HCT116 (cell line): ENCODE measurements around the gene STK35. TPM values are rescaled to one million over a fixed set of nuclear protein-coding genes. Genes with fewer than 3 reads are reported as not detected.

Experiments
- ATAC-seq: fragments of 200-7000 bp; cut with Tn5 transposase; 2 replicates; pipeline ENCODE4 v1.9.1; 2020; ENCODE audit warnings: mild to moderate bottlenecking, moderate library complexity
- BruUV-seq: library from RNA; stranded (reverse); fragments of 400-500 nt; replicated peaks from 2 replicates; lab custom pipeline; 2021; lab: Mats Ljungman, UMichigan
- CTCF ChIA-PET: fragments of 300-600 bp; sonication (Branson Sonifier 250); formaldehyde crosslinking; loops from one replicate; lab custom pipeline; 2021; ENCODE audit warnings: antibody characterized with exemption; lab: Charles Lee
- POLR2A ChIA-PET: fragments of 300-600, 350-600 bp; sonication (Branson Sonifier 250); formaldehyde crosslinking; loops from one replicate; lab custom pipeline; 2021; ENCODE audit warnings: antibody characterized with exemption; lab: Charles Lee
- RAD21 ChIA-PET, 2 experiments: fragments of 300-600 bp; sonication (Branson Sonifier 250); formaldehyde crosslinking; loops; one replicate each; lab custom pipeline; 2023; ENCODE audit warnings: low total read pairs in 2 of 2; ENCODE audit not compliant: uncharacterized antibody in 2 of 2, unreplicated experiment in 2 of 2, low non-redundant PET in 1 of 2; lab: Charles Lee
- DNase-seq: peaks from one replicate; pipeline ENCODE4 v3.0.0-alpha.2; 2010; ENCODE audit warnings: low read depth, low spot score
- H2AFZ ChIP-seq: fragments of 200-600 bp; shearing (Covaris generic), sonication (generic); 2 replicates; pipeline ENCODE4 v1.6.1; 2017; ENCODE audit warnings: low read depth, mixed run types, mixed read lengths, antibody characterized with exemption, low read length; ENCODE audit not compliant: poor library complexity, severe bottlenecking
- H3K27ac ChIP-seq: 2 replicates; pipeline ENCODE4 v1.5.1; 2012; ENCODE audit warnings: low read depth, low read length
- H3K27me3 ChIP-seq: fragments of 200-600 bp; sonication (generic); 2 replicates; pipeline ENCODE4 v1.6.1; 2016; ENCODE audit warnings: mixed run types, low read length, mixed read lengths; ENCODE audit not compliant: insufficient read depth
- H3K36me3 ChIP-seq, 2 experiments: fragments of 200-500 bp in 1 of 2; fragments of 200-600 bp in 1 of 2; sonication (Bioruptor generic) in 1 of 2; sonication (generic) in 1 of 2; 2 replicates each; pipeline versions ENCODE4 v1.5.1 to v1.6.1; 2014 to 2016; ENCODE audit warnings: low read length in 2 of 2, inconsistent platforms in 1 of 2, mixed read lengths in 1 of 2, mixed run types in 1 of 2; ENCODE audit not compliant: insufficient read depth in 2 of 2, control insufficient read depth in 1 of 2
- H3K4me1 ChIP-seq, 2 experiments: fragments of 200-600 bp in 1 of 2; sonication (generic) in 1 of 2; 2 replicates each; pipeline versions ENCODE4 v1.5.1 to v1.6.1; 2012 to 2017; ENCODE audit warnings: low read length in 2 of 2, inconsistent platforms in 1 of 2, mild to moderate bottlenecking in 1 of 2, mixed read lengths in 1 of 2, mixed run types in 1 of 2, moderate library complexity in 1 of 2; ENCODE audit not compliant: insufficient read depth in 2 of 2, control insufficient read depth in 1 of 2
- H3K4me2 ChIP-seq: fragments of 200-600 bp; sonication (generic); 2 replicates; pipeline ENCODE4 v1.6.1; 2017; ENCODE audit warnings: mixed run types, low read length, mixed read lengths
- H3K4me3 ChIP-seq, 2 experiments: fragments of 200-600 bp in 1 of 2; sonication (generic) in 1 of 2; replicated peaks in 1 of 2; 2 replicates each; pipeline ENCODE4 v1.5.1; 2011 to 2016; ENCODE audit warnings: low read length in 2 of 2, control low read depth in 1 of 2, low read depth in 1 of 2, mild to moderate bottlenecking in 1 of 2, mixed read lengths in 1 of 2, mixed run types in 1 of 2
- H3K79me2 ChIP-seq: fragments of 200-600 bp; sonication (generic); 2 replicates; pipeline ENCODE4 v1.6.1; 2017; ENCODE audit warnings: mild to moderate bottlenecking, mixed run types, low read length, moderate library complexity, mixed read lengths; ENCODE audit not compliant: insufficient read depth
- H3K9ac ChIP-seq: fragments of 200-600 bp; sonication (generic); 2 replicates; pipeline ENCODE4 v1.6.1; 2016; ENCODE audit warnings: low read length, mixed read lengths
- H3K9me2 ChIP-seq: fragments of 200-600 bp; sonication (generic), shearing (Covaris generic); 2 replicates; pipeline ENCODE4 v1.6.1; 2017; ENCODE audit warnings: mixed run types, mild to moderate bottlenecking, moderate library complexity; ENCODE audit not compliant: insufficient read depth
- H3K9me3 ChIP-seq, 2 experiments: fragments of 200-500 bp in 1 of 2; fragments of 200-600 bp in 1 of 2; sonication (Bioruptor generic) in 1 of 2; sonication (generic) in 1 of 2; 2 replicates each; pipeline ENCODE4 v1.6.1; 2014 to 2017; ENCODE audit warnings: low read length in 2 of 2, mixed read lengths in 2 of 2, inconsistent platforms in 1 of 2, low read depth in 1 of 2, mild to moderate bottlenecking in 1 of 2, mixed run types in 1 of 2, moderate library complexity in 1 of 2; ENCODE audit not compliant: control insufficient read depth in 1 of 2, insufficient read depth in 1 of 2
- H4K20me1 ChIP-seq: fragments of 200-600 bp; sonication (generic), shearing (Covaris generic); 2 replicates; pipeline ENCODE4 v1.6.1; 2017; ENCODE audit warnings: mixed run types, mild to moderate bottlenecking, moderate library complexity; ENCODE audit not compliant: insufficient read depth
- ATF3 ChIP-seq: IDR thresholded peaks from 2 replicates; pipeline ENCODE4 v1.6.1; 2012
- CEBPB ChIP-seq: IDR thresholded peaks from 2 replicates; pipeline ENCODE4 v1.6.1; 2012; ENCODE audit warnings: low read depth
- EZH2 ChIP-seq: fragments of 200-600 bp; sonication (generic); IDR thresholded peaks from 2 replicates; pipeline ENCODE4 v1.6.1; 2017; ENCODE audit warnings: antibody characterized with exemption, mixed run types
- EZH2phosphoT487 ChIP-seq: fragments of 200-600 bp; IDR thresholded peaks from 2 replicates; pipeline ENCODE4 v1.6.1; 2018; ENCODE audit warnings: antibody characterized with exemption, borderline replicate concordance
- POLR2AphosphoS5 ChIP-seq: IDR thresholded peaks from 2 replicates; pipeline ENCODE4 v1.6.1; 2011; ENCODE audit warnings: mild to moderate bottlenecking, low read depth, low read length, moderate library complexity
- SIN3A ChIP-seq: IDR thresholded peaks from 2 replicates; pipeline ENCODE4 v1.6.1; 2012; ENCODE audit warnings: low read depth
- intact Hi-C: fragments of 100-400 bp; cut with micrococcal nuclease; formaldehyde crosslinking; loops from 2 replicates; pipeline ENCODE4 v1.10.0; 2022
- total RNA-seq: library from RNA; stranded (reverse); gene quantifications from one replicate; pipeline ENCODE4 v1.2.1, GENCODE V29; 2021; ENCODE audit not compliant: unreplicated experiment
- TF ChIP-seq, protein P1 (sequence below): IDR thresholded peaks from 2 replicates; pipeline ENCODE4 v1.6.1; 2012
- TF ChIP-seq, protein P2 (sequence below), 3 experiments: fragments of 200-600 bp in 1 of 3; sonication (generic) in 1 of 3; IDR thresholded peaks in 2 of 3; conservative IDR thresholded peaks in 1 of 3; 2 replicates each; pipeline ENCODE4 v1.5.1; 2012 to 2017; ENCODE audit warnings: low read depth in 2 of 3, low read length in 2 of 3, antibody characterized with exemption in 1 of 3, borderline replicate concordance in 1 of 3, control low read depth in 1 of 3, mild to moderate bottlenecking in 1 of 3, mixed read lengths in 1 of 3, mixed run types in 1 of 3, moderate library complexity in 1 of 3; ENCODE audit not compliant: insufficient read depth in 1 of 3

Gene STK35
- total RNA-seq, 1 experiment from 2014 or later, result 32.8 TPM

DNA sequence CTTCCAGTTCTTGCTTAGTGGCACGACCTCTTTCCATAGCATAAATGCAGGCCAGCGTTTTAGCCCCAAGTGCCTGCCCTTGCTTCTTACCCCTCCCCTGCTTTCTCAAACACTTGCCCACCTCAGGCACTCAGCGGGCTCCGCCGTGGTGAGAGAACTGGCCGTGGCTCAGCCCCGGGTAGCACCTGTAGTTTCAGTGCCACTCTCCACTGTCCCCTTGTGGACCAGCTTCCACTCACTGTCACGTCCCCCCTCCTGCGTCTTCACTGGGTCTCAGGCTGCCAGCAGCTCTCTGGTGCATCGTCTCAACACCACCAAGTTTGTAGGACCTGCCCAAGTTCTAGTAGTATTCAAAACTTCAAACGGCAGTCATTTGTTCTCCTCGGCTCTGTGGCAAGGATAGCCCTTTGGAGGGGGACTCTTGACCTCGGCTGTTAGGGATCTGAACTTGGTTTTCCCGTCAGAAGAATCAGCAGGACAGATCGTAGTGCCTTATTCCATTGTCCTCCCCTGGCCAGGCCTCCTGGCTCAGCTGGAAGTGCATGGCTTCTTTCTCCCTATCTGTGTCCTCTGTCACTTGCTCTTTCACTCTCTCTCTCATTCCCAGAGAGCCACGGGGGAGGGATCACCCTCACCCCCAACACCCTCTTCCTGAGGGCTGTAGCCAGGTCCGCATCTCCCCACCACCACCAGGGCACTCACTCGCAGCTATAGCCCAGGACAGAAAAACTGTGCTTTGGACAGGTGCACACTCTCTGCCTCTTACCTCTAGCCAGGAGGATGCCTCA is 44.6 kb downstream of the STK35 start:
- Histone ChIP-seq H3K4me3 (no peak overlapping the region), H3K9ac (no peak overlapping the region)
- DNase-seq (no peak), ATAC-seq (no peak)
- CTCF ChIA-PET, result no interaction called here
- BruUV-seq, result no TSS peak
- no peak for TF ChIP-seq ATF3
- no peak for TF ChIP-seq POLR2AphosphoS5
- no peak for TF ChIP-seq EZH2phosphoT487
- TF ChIP-seq, protein P1, sequence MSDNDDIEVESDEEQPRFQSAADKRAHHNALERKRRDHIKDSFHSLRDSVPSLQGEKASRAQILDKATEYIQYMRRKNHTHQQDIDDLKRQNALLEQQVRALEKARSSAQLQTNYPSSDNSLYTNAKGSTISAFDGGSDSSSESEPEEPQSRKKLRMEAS, result no peak
- no peak for TF ChIP-seq CEBPB
- TF ChIP-seq, all 23 proteins: peak for 0
- intact Hi-C loops, result no loop called here
- Histone ChIP-seq H3K9me3 (no peaks in the 10 kb centered on the region), H3K27ac (no peak overlapping the region), H4K20me1 (0 out of 2 replicates have a peak, but pooled peaks cover 4% of the 10 kb centered on the region), H3K4me1 (peaks cover 0 to 9% of the 10 kb centered on the region in 2 experiments; a peak in 1 of 4 replicates), H3K9me2 (no peaks in the 10 kb centered on the region), H3K27me3 (no peaks in the 10 kb centered on the region), H2AFZ (no peak overlapping the region), H3K36me3 (no peaks in the 10 kb centered on the region; a peak in 1 of 4 replicates), H3K79me2 (peaks cover 9% of the 10 kb centered on the region; the same call in 1 of the 2 replicates), H3K4me2 (no peak overlapping the region)
- ChIA-PET RAD21 (no interaction called here), POLR2A (no interaction called here)

DNA sequence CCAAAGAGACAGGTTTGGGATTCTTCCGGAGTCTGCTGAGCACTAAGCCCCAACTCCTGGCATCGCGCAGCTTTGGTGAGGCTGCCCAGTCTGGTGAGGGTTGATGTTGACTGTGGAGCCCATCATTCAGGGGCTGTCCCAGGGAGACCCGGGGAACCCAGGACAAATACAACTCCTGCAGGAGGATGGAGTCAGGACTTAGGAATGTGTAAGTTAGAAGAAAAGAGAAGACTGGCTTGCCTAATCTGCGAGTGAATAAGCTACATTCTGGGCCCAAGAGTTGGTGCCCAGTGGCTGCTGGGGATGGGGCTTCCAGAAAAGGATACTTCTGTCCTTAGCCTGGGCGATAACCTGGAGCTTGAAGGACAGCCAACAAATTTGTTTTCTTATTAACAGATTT is 47.9 kb downstream of the STK35 start:
- H3K9me3 ChIP-seq, result no peaks in the 10 kb centered on the region
- intact Hi-C loops, result no loop called here
- H3K9ac ChIP-seq, result no peak overlapping the region
- DNase-seq (no peak), ATAC-seq (no peak)
- H3K27ac ChIP-seq, result no peak overlapping the region
- no peaks in the 10 kb centered on the region for H4K20me1 ChIP-seq
- no peak overlapping the region for H3K4me3 ChIP-seq
- H2AFZ ChIP-seq, result no peak overlapping the region
- peaks cover 0 to 17% of the 10 kb centered on the region in 2 experiments; a peak in 1 of 4 replicates for H3K4me1 ChIP-seq
- no peaks in the 10 kb centered on the region for H3K79me2 ChIP-seq
- no peaks in the 10 kb centered on the region; a peak in 1 of 4 replicates for H3K36me3 ChIP-seq
- no peak for TF ChIP-seq SIN3A
- TF ChIP-seq, protein P2, sequence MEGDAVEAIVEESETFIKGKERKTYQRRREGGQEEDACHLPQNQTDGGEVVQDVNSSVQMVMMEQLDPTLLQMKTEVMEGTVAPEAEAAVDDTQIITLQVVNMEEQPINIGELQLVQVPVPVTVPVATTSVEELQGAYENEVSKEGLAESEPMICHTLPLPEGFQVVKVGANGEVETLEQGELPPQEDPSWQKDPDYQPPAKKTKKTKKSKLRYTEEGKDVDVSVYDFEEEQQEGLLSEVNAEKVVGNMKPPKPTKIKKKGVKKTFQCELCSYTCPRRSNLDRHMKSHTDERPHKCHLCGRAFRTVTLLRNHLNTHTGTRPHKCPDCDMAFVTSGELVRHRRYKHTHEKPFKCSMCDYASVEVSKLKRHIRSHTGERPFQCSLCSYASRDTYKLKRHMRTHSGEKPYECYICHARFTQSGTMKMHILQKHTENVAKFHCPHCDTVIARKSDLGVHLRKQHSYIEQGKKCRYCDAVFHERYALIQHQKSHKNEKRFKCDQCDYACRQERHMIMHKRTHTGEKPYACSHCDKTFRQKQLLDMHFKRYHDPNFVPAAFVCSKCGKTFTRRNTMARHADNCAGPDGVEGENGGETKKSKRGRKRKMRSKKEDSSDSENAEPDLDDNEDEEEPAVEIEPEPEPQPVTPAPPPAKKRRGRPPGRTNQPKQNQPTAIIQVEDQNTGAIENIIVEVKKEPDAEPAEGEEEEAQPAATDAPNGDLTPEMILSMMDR (IDR thresholded peaks at IDR 0.05 in 2 of 3, conservative IDR thresholded peaks at IDR 0.05 in 1 of 3; ENCODE audit: borderline replicate concordance in 1 of 3, insufficient read depth in 1 of 3, low read depth in 2 of 3, low read length in 2 of 3), result no peak
- TF ChIP-seq ATF3, result no peak
- no peak for TF ChIP-seq EZH2
- ChIA-PET CTCF (interaction anchor here (1.0 kb wide), 1 partner anchor 23 kb away, joined by 5 read pairs; no protein-coding TSS in a partner anchor), RAD21 (no interaction called here), POLR2A (no interaction called here)
- H3K27me3 ChIP-seq, result no peaks in the 10 kb centered on the region
- BruUV-seq, result no TSS peak
- no peak overlapping the region for H3K4me2 ChIP-seq
- no peaks in the 10 kb centered on the region for H3K9me2 ChIP-seq
